Heart left ventricle (tissue), 16 donors: Measurements from ENCODE around the gene GDF7. TPM values are rescaled to one million over a fixed set of nuclear protein-coding genes. Genes with fewer than 3 reads are reported as not detected.

Source experiments
- ATAC-seq, 4 donors: fragments of 200-7000 bp; cut with Tn5 transposase; one replicate each; pipeline ENCODE4 v1.9.1; 2020 to 2022; ENCODE audit warnings: moderate library complexity in 4 of 4, mild to moderate bottlenecking in 3 of 4, moderate number of reproducible peaks in 1 of 4
- DNase-seq, 5 donors: peaks; one replicate each; pipeline ENCODE4 v3.0.0-alpha.2; 2020
- H3K27ac ChIP-seq, 12 donors: fragments of 200-600 bp; sonication (generic) in 4 of 12; one replicate each; pipeline versions ENCODE4 v1.5.0 to v1.8.0; 2016 to 2022; ENCODE audit warnings: mild to moderate bottlenecking in 2 of 12
- H3K27me3 ChIP-seq, 9 donors: fragments of 200-600 bp; sonication (generic) in 2 of 9; one replicate each; pipeline versions ENCODE4 v1.5.1 to v1.8.0; 2016 to 2022; ENCODE audit warnings: mild to moderate bottlenecking in 3 of 9
- H3K36me3 ChIP-seq, 9 donors: fragments of 200-600 bp; sonication (generic) in 2 of 9; one replicate each; pipeline versions ENCODE4 v1.5.0 to v1.8.0; 2018 to 2022; ENCODE audit warnings: mild to moderate bottlenecking in 2 of 9
- H3K4me1 ChIP-seq, 12 donors: fragments of 200-600 bp; sonication (generic) in 4 of 12; one replicate each; pipeline versions ENCODE4 v1.5.0 to v1.8.0; 2016 to 2022; ENCODE audit warnings: mild to moderate bottlenecking in 3 of 12
- H3K4me3 ChIP-seq, 12 donors: fragments of 200-600 bp; sonication (generic) in 4 of 12; one replicate each; pipeline versions ENCODE4 v1.5.0 to v1.8.0; 2017 to 2022; ENCODE audit warnings: mild to moderate bottlenecking in 9 of 12, moderate library complexity in 4 of 12
- H3K9me3 ChIP-seq, 12 donors: fragments of 200-600 bp; sonication (generic) in 4 of 12; one replicate each; pipeline versions ENCODE4 v1.5.0 to v1.8.0; 2016 to 2022; ENCODE audit warnings: mild to moderate bottlenecking in 1 of 12
- CTCF ChIP-seq, 12 donors: fragments of 200-600 bp; sonication (generic) in 4 of 12; IDR thresholded peaks; one replicate each; pipeline versions ENCODE4 v1.5.0 to v1.8.0; 2018 to 2022; ENCODE audit warnings: antibody characterized with exemption in 12 of 12, mild to moderate bottlenecking in 5 of 12
- POLR2A ChIP-seq, 2 donors: fragments of 450-650 bp; IDR thresholded peaks; one replicate each; pipeline ENCODE4 v1.6.1; 2017; ENCODE audit warnings: antibody characterized with exemption in 2 of 2, mild to moderate bottlenecking in 2 of 2, moderate library complexity in 2 of 2
- WGBS, 4 donors: extraction: QIAGEN DNeasy Blood & Tissue Kit in 2 of 4; methylation state at CpG; one replicate each; pipeline versions ENCODE4 v1.1.5 to v1.1.7; 2013 to 2018; 5-methylcytosine and 5-hydroxymethylcytosine counted together
- intact Hi-C, 10 donors: fragments of 100-400 bp; cut with DNase I; formaldehyde crosslinking; loops; one replicate each; pipeline versions ENCODE4 v1.11.1 to v1.14.2; 2022
- polyA plus RNA-seq, 2 donors: library from polyadenylated mRNA; stranded (reverse); fragments of 200-250 nt; gene quantifications; one replicate each; pipeline ENCODE4 v1.2.3, GENCODE V29; 2013
- total RNA-seq, 9 donors: library from RNA; depleted of rRNA in 2 of 9; stranded (reverse); fragments of >200 nt in 2 of 9; fragmentation: NEBNext Ultra II Directional in 3 of 9; extraction: Animal tissue kit (Norgen Biotek cat#: 25700) in 3 of 9; gene quantifications; one replicate each; pipeline versions ENCODE4 v1.1.0 to v1.2.4, GENCODE V29; 2016 to 2023
- donor health status: ischemic (EF 13 %, LVEDD 7.1; RV severe dilation, severe dysfunction).
- donor health status: healthy with polysubstance abuse.
- donor health status: DM: no; HTN: yes; CAD: no.
- donor health status: DM: no; HTN: no; CAD: no.
- donor health status: ischemic (EF 25% LVEDD 6.9; RV normal size, moderate dysfunction).
- donor health status: ischemic (EF 25% LVEDD 5.7; RV mildly dilated, moderate dysfunction).
- donor health status: healthy.
- donor health status: DM: yes; HTN: yes; CAD: no.
- donor health status: ischemic (EF 35%, LVEDD 5.7; RV mildly dilated, moderate dysfunction).
- donor health status: nonischemic (EF 11% LVEDD 7.7; RV severe dilation, severe dysfunction).
- donor health status: DM: yes; HTN: yes; CAD: no.
- donor health status: PGD.
- donor health status: ischemic (EF 29% LVEDD 5.4; RV normal size, mild dysfunction).
- donor health status: nonischemic (EF 23%, LVEDD 6.1; RV moderate dilation, normal function).

Gene GDF7
- total and polyA plus RNA-seq, 11 donors: 0.14 to 1.6 (median 0.55) TPM

- Histone ChIP-seq H3K9me3 (no peaks in the 10 kb centered on the region), H3K36me3 (peaks cover 0 to 50% (median 41%) of the 10 kb centered on the region in 9 donors), H3K4me3 (no peak overlapping the region), H3K27me3 (no peaks in the 10 kb centered on the region), H3K4me1 (peaks cover 9 to 53% (median 39%) of the 10 kb centered on the region in 12 donors), H3K27ac (peak overlapping the region in 1 of 12 donors; percentile 24)
- TF ChIP-seq POLR2A (IDR thresholded peaks at IDR 0.05) (no peak), CTCF (IDR thresholded peaks at IDR 0.05) (no peak)
- 86 to 88% (median 87%) methylated on average over 10 of the region's 10 CpGs for WGBS, 4 donors
- DNase-seq (peak in 2 of 5 donors; percentile 17 to 24), ATAC-seq (no peak)
- intact Hi-C loops: loop anchor here in 2 of 10 donors (10.0 kb wide), 2 partner anchors 511 to 541 kb away; no protein-coding TSS in a partner anchor
Measured at GRCh38 chr2:20645761-20646160, 21.2 kb upstream of the GDF7 start.

- peak in 3 of 5 donors; percentile 20 to 42 (median 27) for DNase-seq
- Histone ChIP-seq H3K4me3 (no peak overlapping the region), H3K36me3 (peaks cover 0 to 43% (median 37%) of the 10 kb centered on the region in 9 donors), H3K27me3 (no peaks in the 10 kb centered on the region), H3K4me1 (peaks cover 4 to 48% (median 35%) of the 10 kb centered on the region in 12 donors), H3K9me3 (no peaks in the 10 kb centered on the region), H3K27ac (peak overlapping the region in 1 of 12 donors; percentile 25)
- WGBS, 4 donors: 94 to 98% (median 96%) methylated on average over 18 to 20 of the region's 20 CpGs
- intact Hi-C loops: loop anchor here in 2 of 10 donors (10.0 kb wide), 2 partner anchors 512 to 542 kb away; no protein-coding TSS in a partner anchor
- TF ChIP-seq POLR2A (IDR thresholded peaks at IDR 0.05) (no peak), CTCF (IDR thresholded peaks at IDR 0.05) (no peak)
- ATAC-seq: no peak
Measured at GRCh38 chr2:20646446-20646845, 20.5 kb upstream of the GDF7 start.

GRCh38 chr2:20647211-20647610, 19.7 kb upstream of the GDF7 start:
- H3K9me3 ChIP-seq: no peaks in the 10 kb centered on the region
- ATAC-seq: no peak
- 89 to 94% (median 91%) methylated on average over 3 of the region's 3 CpGs for WGBS, 4 donors
- intact Hi-C loops: loop anchor here in 2 of 10 donors (10.0 kb wide), 2 partner anchors 512 to 542 kb away; no protein-coding TSS in a partner anchor
- H3K4me3 ChIP-seq: no peak overlapping the region
- peaks cover 4 to 46% (median 32%) of the 10 kb centered on the region in 12 donors for H3K4me1 ChIP-seq
- peaks cover 0 to 40% (median 34%) of the 10 kb centered on the region in 9 donors for H3K36me3 ChIP-seq
- H3K27ac ChIP-seq: no peak overlapping the region
- TF ChIP-seq CTCF (IDR thresholded peaks at IDR 0.05) (no peak), POLR2A (IDR thresholded peaks at IDR 0.05) (no peak)
- peak in 2 of 5 donors; percentile 11 to 33 for DNase-seq
- H3K27me3 ChIP-seq: no peaks in the 10 kb centered on the region

GRCh38 chr2:20647738-20648137, 19.2 kb upstream of the GDF7 start:
- H3K27ac ChIP-seq: no peak overlapping the region
- 76 to 84% (median 80%) methylated on average over 8 of the region's 8 CpGs for WGBS, 4 donors
- intact Hi-C loops: loop anchor here in 2 of 10 donors (10.0 kb wide), 2 partner anchors 513 to 543 kb away; no protein-coding TSS in a partner anchor
- TF ChIP-seq CTCF (IDR thresholded peaks at IDR 0.05) (no peak), POLR2A (IDR thresholded peaks at IDR 0.05) (no peak)
- no peaks in the 10 kb centered on the region for H3K27me3 ChIP-seq
- ATAC-seq (no peak), DNase-seq (peak in 2 of 5 donors; percentile 10 to 19)
- no peak overlapping the region for H3K4me3 ChIP-seq
- peaks cover 0 to 39% (median 32%) of the 10 kb centered on the region in 9 donors for H3K36me3 ChIP-seq
- H3K4me1 ChIP-seq: peaks cover 4 to 41% (median 28%) of the 10 kb centered on the region in 12 donors
- no peaks in the 10 kb centered on the region for H3K9me3 ChIP-seq
